Caco-2 (cell line): Measurements from ENCODE around the gene TOB2. TPM values are rescaled to one million over a fixed set of nuclear protein-coding genes. Genes with fewer than 3 reads are reported as not detected.

Source experiments
- Bru-seq: library from RNA; stranded (reverse); fragments of 400-500 nt; gene quantifications from one replicate; lab custom pipeline; 2021; lab: Mats Ljungman, UMichigan
- BruChase-seq, 2 experiments: library from RNA; stranded (reverse); fragments of 400-500 nt; gene quantifications; one replicate each; lab custom pipeline; 2021; lab: Mats Ljungman, UMichigan
- BruUV-seq: library from RNA; stranded (reverse); fragments of 400-500 nt; replicated peaks from 2 replicates; lab custom pipeline; 2021; lab: Mats Ljungman, UMichigan
- CTCF ChIA-PET: fragments of 300-600 bp; sonication (Branson Sonifier 250); formaldehyde crosslinking; loops from one replicate; lab custom pipeline; 2022; ENCODE audit warnings: antibody characterized with exemption; lab: Charles Lee
- POLR2A ChIA-PET: fragments of 300-600 bp; sonication (Branson Sonifier 250); formaldehyde crosslinking; loops from one replicate; lab custom pipeline; 2022; ENCODE audit warnings: antibody characterized with exemption; lab: Charles Lee
- DNase-seq, 2 experiments: peaks; one replicate each; pipeline versions ENCODE4 v3.0.0 to v3.0.0-alpha.2; 2020 to 2022
- H3K27me3 ChIP-seq: replicated peaks from 2 replicates; pipeline ENCODE4 v1.6.0; 2011; ENCODE audit warnings: low read length; ENCODE audit not compliant: control insufficient read depth, insufficient read depth
- H3K36me3 ChIP-seq: 2 replicates; pipeline ENCODE4 v1.5.1; 2011; ENCODE audit warnings: low read length; ENCODE audit not compliant: control insufficient read depth, insufficient read depth
- H3K4me1 ChIP-seq: fragments of 250-450 bp; sonication (Bioruptor Pico); 2 replicates; pipeline ENCODE4 v1.5.1; 2020; ENCODE audit warnings: mild to moderate bottlenecking
- H3K4me3 ChIP-seq: 2 replicates; pipeline ENCODE4 v1.5.1; 2011; ENCODE audit warnings: low read depth, mild to moderate bottlenecking, control low read depth, low read length
- H3K9me3 ChIP-seq: fragments of 250-450 bp; sonication (Bioruptor Pico); 2 replicates; pipeline ENCODE4 v1.5.1; 2020; ENCODE audit warnings: mild to moderate bottlenecking, moderate library complexity
- H3K27ac Mint-ChIP-seq: one replicate; pipeline ENCODE4 v1.8.0; 2022; ENCODE audit warnings: mixed read lengths; ENCODE audit not compliant: unreplicated experiment
- H3K27me3 Mint-ChIP-seq: one replicate; pipeline ENCODE4 v1.8.0; 2022; ENCODE audit warnings: mixed read lengths; ENCODE audit not compliant: insufficient read depth, unreplicated experiment
- H3K36me3 Mint-ChIP-seq: one replicate; pipeline ENCODE4 v1.8.0; 2022; ENCODE audit warnings: mild to moderate bottlenecking, mixed read lengths; ENCODE audit not compliant: insufficient read depth, unreplicated experiment
- H3K4me1 Mint-ChIP-seq: one replicate; pipeline ENCODE4 v1.8.0; 2022; ENCODE audit warnings: low read depth, mixed read lengths; ENCODE audit not compliant: unreplicated experiment
- H3K4me3 Mint-ChIP-seq: one replicate; pipeline ENCODE4 v1.8.0; 2022; ENCODE audit warnings: mild to moderate bottlenecking, moderate library complexity, mixed read lengths; ENCODE audit not compliant: unreplicated experiment
- H3K9me3 Mint-ChIP-seq: one replicate; pipeline ENCODE4 v1.8.0; 2022; ENCODE audit warnings: mixed read lengths; ENCODE audit not compliant: unreplicated experiment
- intact Hi-C: fragments of 100-400 bp; cut with micrococcal nuclease; formaldehyde crosslinking; loops from one replicate; pipeline ENCODE4 v1.10.0; 2022; ENCODE audit not compliant: unreplicated experiment
- long read RNA-seq: library from polyadenylated mRNA; stranded (forward); transcript quantifications from one replicate; pipeline ENCODE4 v2.0.0, GENCODE V29; 2022
- total RNA-seq: library from RNA; stranded (reverse); gene quantifications from 2 replicates; pipeline ENCODE4 v1.2.3, GENCODE V29; 2022
- TF ChIP-seq, protein P1 (sequence below), 2 experiments: fragments of 200-600 bp in 1 of 2; IDR thresholded peaks; 1 replicate in 1 of 2; 2 replicates in 1 of 2; pipeline versions ENCODE4 v1.5.1 to v1.8.0; 2011 to 2022; ENCODE audit warnings: antibody characterized with exemption in 1 of 2, control low read depth in 1 of 2, inconsistent platforms in 1 of 2, low read depth in 1 of 2, low read length in 1 of 2, mild to moderate bottlenecking in 1 of 2, moderate library complexity in 1 of 2; ENCODE audit not compliant: insufficient read depth in 1 of 2, severe bottlenecking in 1 of 2, unreplicated experiment in 1 of 2

Gene TOB2, protein sequence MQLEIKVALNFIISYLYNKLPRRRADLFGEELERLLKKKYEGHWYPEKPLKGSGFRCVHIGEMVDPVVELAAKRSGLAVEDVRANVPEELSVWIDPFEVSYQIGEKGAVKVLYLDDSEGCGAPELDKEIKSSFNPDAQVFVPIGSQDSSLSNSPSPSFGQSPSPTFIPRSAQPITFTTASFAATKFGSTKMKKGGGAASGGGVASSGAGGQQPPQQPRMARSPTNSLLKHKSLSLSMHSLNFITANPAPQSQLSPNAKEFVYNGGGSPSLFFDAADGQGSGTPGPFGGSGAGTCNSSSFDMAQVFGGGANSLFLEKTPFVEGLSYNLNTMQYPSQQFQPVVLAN
- total RNA-seq (49.0 and 52.5 TPM in 2 replicates), Bru-seq, nascent RNA (percentile 84 among the genes with signal in this experiment), BruChase-seq, experiment 1, labeled RNA remaining after a 2-hour chase (percentile 97 among the genes with signal in this experiment), BruChase-seq, experiment 2, labeled RNA remaining after a 6-hour chase (percentile 87 among the genes with signal in this experiment)
- long read RNA-seq, full-length matches to known transcripts, result 33 of 50 reads
- long read RNA-seq, partial matches to known transcripts, result 0 of 50 reads
- long read RNA-seq, other reads (novel, unspliced or antisense), result 17 of 50 reads

DNA sequence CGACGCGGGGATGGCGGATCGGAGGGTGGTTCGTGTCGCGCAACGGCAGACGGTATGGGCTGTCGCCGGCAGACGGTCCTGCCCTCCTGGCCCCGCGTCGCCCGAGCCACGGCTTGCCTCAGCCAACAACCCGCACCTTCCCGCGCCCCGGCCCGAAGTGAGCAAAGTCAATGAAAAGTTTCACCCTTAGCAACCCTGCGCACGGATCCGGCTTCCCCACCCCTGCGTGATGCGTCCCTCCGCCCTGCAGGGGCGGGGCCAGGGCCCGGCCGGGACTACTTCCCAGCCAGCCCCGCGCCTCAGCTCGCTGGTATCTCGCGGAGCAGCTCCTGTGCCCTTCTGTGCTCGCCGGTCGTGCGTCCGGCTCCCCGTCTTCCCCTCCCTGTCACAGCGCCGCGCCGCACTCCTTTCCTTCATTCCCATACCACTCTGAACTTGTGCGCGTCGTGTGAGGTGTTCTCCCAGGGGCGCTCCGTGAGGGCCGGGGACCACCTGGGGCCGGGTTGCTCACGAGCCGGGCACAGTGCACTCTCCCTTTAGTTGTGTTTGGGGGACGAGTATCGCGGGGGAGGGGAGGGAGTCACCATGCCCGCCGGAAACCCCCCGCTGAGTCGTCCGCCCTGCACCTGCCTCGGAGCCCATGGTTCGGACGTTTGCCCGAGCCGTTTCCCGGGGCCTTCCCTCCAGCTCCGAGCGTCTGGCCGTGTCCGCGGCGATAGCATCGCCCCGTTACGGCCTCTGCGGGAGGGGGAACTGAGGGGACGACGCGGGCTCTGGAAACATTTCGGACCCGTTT lies at the start of gene TOB2:
TOB2 (minus strand) TSS at position 163 of the 796 bp plus-strand sequence. CDS start 9,456 bp downstream, outside the sequence.
- Mint-ChIP-seq H3K36me3 (peaks cover 73% of the 10 kb centered on the region), H3K4me3 (peak within 1 kb of the TSS; percentile 99), H3K9me3 (no peaks in the 10 kb centered on the region), H3K27ac (peak within 1 kb of the TSS; percentile 98), H3K27me3 (no peaks in the 10 kb centered on the region), H3K4me1 (peaks cover 9% of the 10 kb centered on the region)
- Histone ChIP-seq H3K27me3 (no peaks in the 10 kb centered on the region), H3K9me3 (no peaks in the 10 kb centered on the region), H3K4me3 (peak within 1 kb of the TSS; percentile 93), H3K4me1 (no peaks in the 10 kb centered on the region; the same call in 1 of the 2 replicates), H3K36me3 (no peaks in the 10 kb centered on the region)
- intact Hi-C loops, result loop anchor here (1.0 kb wide), 1 partner anchor 161 kb away; the partner anchor contains the start of gene RANGAP1
- TSS peak; percentile 70 for BruUV-seq
- peak; percentile 94 to 97 for DNase-seq
- ChIA-PET POLR2A (interaction anchor here (0.5 to 6.2 kb wide), 12 partner anchors 13 to 161 kb away, joined by 3 to 122 read pairs (median 4); partner anchors contain the start of genes ACO2, PHF5A, PMM1 and RANGAP1), CTCF (interaction anchor here (0.6 to 1.5 kb wide), 4 partner anchors 22 to 117 kb away, joined by 3 to 8 read pairs (median 4); partner anchors contain the start of genes ACO2 and PHF5A)
- TF ChIP-seq, protein P1, sequence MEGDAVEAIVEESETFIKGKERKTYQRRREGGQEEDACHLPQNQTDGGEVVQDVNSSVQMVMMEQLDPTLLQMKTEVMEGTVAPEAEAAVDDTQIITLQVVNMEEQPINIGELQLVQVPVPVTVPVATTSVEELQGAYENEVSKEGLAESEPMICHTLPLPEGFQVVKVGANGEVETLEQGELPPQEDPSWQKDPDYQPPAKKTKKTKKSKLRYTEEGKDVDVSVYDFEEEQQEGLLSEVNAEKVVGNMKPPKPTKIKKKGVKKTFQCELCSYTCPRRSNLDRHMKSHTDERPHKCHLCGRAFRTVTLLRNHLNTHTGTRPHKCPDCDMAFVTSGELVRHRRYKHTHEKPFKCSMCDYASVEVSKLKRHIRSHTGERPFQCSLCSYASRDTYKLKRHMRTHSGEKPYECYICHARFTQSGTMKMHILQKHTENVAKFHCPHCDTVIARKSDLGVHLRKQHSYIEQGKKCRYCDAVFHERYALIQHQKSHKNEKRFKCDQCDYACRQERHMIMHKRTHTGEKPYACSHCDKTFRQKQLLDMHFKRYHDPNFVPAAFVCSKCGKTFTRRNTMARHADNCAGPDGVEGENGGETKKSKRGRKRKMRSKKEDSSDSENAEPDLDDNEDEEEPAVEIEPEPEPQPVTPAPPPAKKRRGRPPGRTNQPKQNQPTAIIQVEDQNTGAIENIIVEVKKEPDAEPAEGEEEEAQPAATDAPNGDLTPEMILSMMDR (IDR thresholded peaks at IDR 0.05; ENCODE audit: insufficient read depth in 1 of 2, low read depth in 1 of 2, low read length in 1 of 2, severe bottlenecking in 1 of 2, unreplicated experiment in 1 of 2), result no peak

DNA sequence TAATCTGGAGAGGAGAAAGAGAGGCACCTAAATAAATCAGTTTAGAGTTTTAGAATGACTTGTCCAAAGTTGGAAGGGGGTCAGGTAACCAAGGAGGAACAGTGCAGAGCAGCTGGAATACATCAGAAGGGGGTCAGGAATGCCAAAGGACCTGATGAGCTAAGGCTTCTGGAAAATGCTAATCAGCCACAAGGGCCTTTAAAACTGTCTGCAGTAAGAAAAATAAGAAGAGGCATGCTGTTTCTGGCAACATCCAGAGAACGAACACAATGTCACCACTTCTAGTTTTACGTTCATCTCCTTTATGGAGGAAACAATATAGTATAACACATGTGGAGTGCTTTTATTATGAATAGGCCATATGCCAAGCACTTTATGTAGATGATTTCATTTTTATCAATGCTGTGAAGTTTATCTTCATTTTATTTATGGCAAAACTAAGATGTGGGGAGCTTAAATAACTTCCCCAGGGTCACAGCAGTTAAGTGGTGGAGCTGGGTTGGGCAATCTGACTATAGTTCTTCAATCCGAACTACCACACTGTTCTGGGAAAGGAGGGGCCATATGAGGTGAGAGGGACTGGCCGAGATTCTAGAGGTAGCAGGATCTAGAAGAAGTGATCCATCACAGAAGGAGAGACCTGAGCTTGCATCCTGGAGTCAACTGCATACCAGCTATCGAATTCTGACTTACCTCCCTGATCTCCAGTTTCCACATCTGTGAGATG lies 44.9 kb upstream of the TOB2 start:
- no TSS peak for BruUV-seq

More for the DNA sequence above, 44.9 kb upstream of the TOB2 start:
- Histone ChIP-seq H3K36me3 (no peaks in the 10 kb centered on the region), H3K4me3 (no peak overlapping the region), H3K27me3 (no peaks in the 10 kb centered on the region), H3K9me3 (no peaks in the 10 kb centered on the region), H3K4me1 (peaks cover 20% of the 10 kb centered on the region)
- ChIA-PET CTCF (no interaction called here), POLR2A (interaction anchor here (0.8 to 1.0 kb wide), 2 partner anchors 43 to 110 kb away, joined by 3 to 8 read pairs; partner anchors contain the start of gene TEF)
- intact Hi-C loops, result no loop called here
- H3K4me1 Mint-ChIP-seq, result peaks cover 16% of the 10 kb centered on the region
- no peaks in the 10 kb centered on the region for H3K9me3 Mint-ChIP-seq
- H3K27ac Mint-ChIP-seq, result no peak overlapping the region
- DNase-seq, result no peak
- no peaks in the 10 kb centered on the region for H3K36me3 Mint-ChIP-seq
- TF ChIP-seq, protein P1 (IDR thresholded peaks at IDR 0.05; ENCODE audit: insufficient read depth in 1 of 2, low read depth in 1 of 2, low read length in 1 of 2, severe bottlenecking in 1 of 2, unreplicated experiment in 1 of 2), result no peak
- H3K4me3 Mint-ChIP-seq, result no peak overlapping the region
- H3K27me3 Mint-ChIP-seq, result no peaks in the 10 kb centered on the region
